Uterus (tissue), 4 donors: ENCODE measurements around the gene TIMM8A. TPM values are rescaled to one million over a fixed set of nuclear protein-coding genes. Genes with fewer than 3 reads are reported as not detected.

ENCODE experiments used
- DNase-seq, 2 donors: peaks; one replicate each; pipeline ENCODE4 v3.0.0-alpha.2; 2019 to 2020
- H3K27ac ChIP-seq, 2 donors: fragments of 200-600 bp; sonication (generic); 1 replicate in 1 of 2; 2 replicates in 1 of 2; pipeline ENCODE4 v1.5.1; 2016 to 2018
- H3K27me3 ChIP-seq, 2 donors: fragments of 200-600 bp; sonication (generic); one replicate each; pipeline ENCODE4 v1.5.1; 2018 to 2019; ENCODE audit warnings: control low read depth in 1 of 2
- H3K36me3 ChIP-seq, 2 donors: fragments of 200-600 bp; sonication (generic); one replicate each; pipeline ENCODE4 v1.5.1; 2019; ENCODE audit warnings: control low read depth in 1 of 2
- H3K4me1 ChIP-seq, 2 donors: fragments of 200-600 bp; sonication (generic); one replicate each; pipeline ENCODE4 v1.5.1; 2018 to 2019; ENCODE audit warnings: control low read depth in 1 of 2
- H3K4me3 ChIP-seq, 2 donors: fragments of 200-600 bp; sonication (generic); 1 replicate in 1 of 2; 2 replicates in 1 of 2; pipeline ENCODE4 v1.5.1; 2018 to 2019; ENCODE audit warnings: mild to moderate bottlenecking in 1 of 2
- H3K9me3 ChIP-seq, 2 donors: fragments of 200-600 bp; sonication (generic); one replicate each; pipeline ENCODE4 v1.5.1; 2019; ENCODE audit warnings: control low read depth in 1 of 2
- POLR2A ChIP-seq, 2 donors: fragments of 450-650 bp; IDR thresholded peaks; one replicate each; pipeline ENCODE4 v1.6.1; 2016; ENCODE audit warnings: antibody characterized with exemption in 2 of 2, mild to moderate bottlenecking in 1 of 2, moderate library complexity in 1 of 2
- intact Hi-C: fragments of 100-400 bp; cut with DNase I; formaldehyde crosslinking; loops from one replicate; pipeline ENCODE4 v1.15.1; 2023; ENCODE audit warnings: low total_unique reads
- total RNA-seq, 4 donors: library from RNA; depleted of rRNA in 3 of 4; stranded (reverse); fragments of >200 nt in 3 of 4; gene quantifications; one replicate each; pipeline versions ENCODE4 v1.1.0 to v1.2.4, GENCODE V29; 2014 to 2023
- TF ChIP-seq, protein P1 (sequence below), 4 experiments: fragments of 200-600 bp in 2 of 4; fragments of 450-650 bp in 2 of 4; sonication (generic) in 2 of 4; IDR thresholded peaks; one replicate each; pipeline ENCODE4 v1.5.1; 2016 to 2019; ENCODE audit warnings: antibody characterized with exemption in 4 of 4, mild to moderate bottlenecking in 2 of 4, moderate library complexity in 1 of 4
- donor health status: DM: yes; HTN: yes; CAD: no.

The TIMM8A gene
- total RNA-seq, 4 donors from 2014 or later, result 7.0 to 11.0 TPM; not detected in 2

DNA sequence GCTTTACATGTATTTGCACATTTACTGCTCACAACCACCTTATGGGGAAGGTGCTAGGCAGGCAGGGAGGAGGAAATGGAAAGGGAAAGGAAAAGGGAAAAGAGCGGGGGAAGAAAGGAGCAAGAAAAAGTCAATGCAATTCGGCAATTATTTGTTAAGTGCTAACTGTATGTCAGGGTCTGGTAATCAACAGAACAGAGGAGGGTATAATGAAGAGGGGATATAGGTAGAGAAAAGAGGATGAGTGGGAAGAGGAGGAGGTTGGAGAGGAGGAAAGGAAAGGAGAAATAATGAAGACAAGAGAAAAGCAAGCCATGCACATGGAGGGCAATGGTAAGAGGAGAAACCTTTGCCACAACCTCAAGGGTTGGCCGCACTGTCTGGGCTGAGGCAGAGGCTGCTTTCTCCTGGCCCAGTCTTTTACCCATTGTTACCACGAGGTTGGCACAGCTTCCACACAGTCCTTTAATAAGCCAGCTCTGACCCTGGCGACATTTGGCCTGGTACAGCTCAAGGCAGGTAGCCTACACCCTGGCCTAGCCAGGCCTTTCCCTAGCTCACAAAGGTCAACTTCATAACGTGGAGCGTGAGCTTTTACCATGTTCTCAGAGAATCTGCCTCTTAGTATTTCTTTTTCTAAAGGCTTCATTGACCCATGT, 36.6 kb upstream of the TIMM8A start:
- H3K27me3 ChIP-seq, result no peaks in the 10 kb centered on the region
- no peak for DNase-seq
- TF ChIP-seq POLR2A (IDR thresholded peaks at IDR 0.05), result no peak
- TF ChIP-seq, protein P1, sequence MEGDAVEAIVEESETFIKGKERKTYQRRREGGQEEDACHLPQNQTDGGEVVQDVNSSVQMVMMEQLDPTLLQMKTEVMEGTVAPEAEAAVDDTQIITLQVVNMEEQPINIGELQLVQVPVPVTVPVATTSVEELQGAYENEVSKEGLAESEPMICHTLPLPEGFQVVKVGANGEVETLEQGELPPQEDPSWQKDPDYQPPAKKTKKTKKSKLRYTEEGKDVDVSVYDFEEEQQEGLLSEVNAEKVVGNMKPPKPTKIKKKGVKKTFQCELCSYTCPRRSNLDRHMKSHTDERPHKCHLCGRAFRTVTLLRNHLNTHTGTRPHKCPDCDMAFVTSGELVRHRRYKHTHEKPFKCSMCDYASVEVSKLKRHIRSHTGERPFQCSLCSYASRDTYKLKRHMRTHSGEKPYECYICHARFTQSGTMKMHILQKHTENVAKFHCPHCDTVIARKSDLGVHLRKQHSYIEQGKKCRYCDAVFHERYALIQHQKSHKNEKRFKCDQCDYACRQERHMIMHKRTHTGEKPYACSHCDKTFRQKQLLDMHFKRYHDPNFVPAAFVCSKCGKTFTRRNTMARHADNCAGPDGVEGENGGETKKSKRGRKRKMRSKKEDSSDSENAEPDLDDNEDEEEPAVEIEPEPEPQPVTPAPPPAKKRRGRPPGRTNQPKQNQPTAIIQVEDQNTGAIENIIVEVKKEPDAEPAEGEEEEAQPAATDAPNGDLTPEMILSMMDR (IDR thresholded peaks at IDR 0.05), result no peak
- intact Hi-C loops, result no loop called here
- no peaks in the 10 kb centered on the region for H3K4me1 ChIP-seq
- H3K27ac ChIP-seq, result no peak overlapping the region
- H3K36me3 ChIP-seq, result no peaks in the 10 kb centered on the region
- H3K4me3 ChIP-seq, result no peak overlapping the region
- no peaks in the 10 kb centered on the region for H3K9me3 ChIP-seq

- H3K36me3 ChIP-seq, result no peaks in the 10 kb centered on the region
- no peak overlapping the region for H3K27ac ChIP-seq
- no peak for DNase-seq
- H3K9me3 ChIP-seq, result no peaks in the 10 kb centered on the region
- no peak overlapping the region for H3K4me3 ChIP-seq
- no peaks in the 10 kb centered on the region for H3K4me1 ChIP-seq
- H3K27me3 ChIP-seq, result no peaks in the 10 kb centered on the region
- TF ChIP-seq POLR2A (IDR thresholded peaks at IDR 0.05), result no peak
- TF ChIP-seq, protein P1 (IDR thresholded peaks at IDR 0.05), result no peak
- intact Hi-C loops, result no loop called here
Measured at GRCh38 chrX:101383679-101384205, 35.2 kb upstream of the TIMM8A start.

DNA sequence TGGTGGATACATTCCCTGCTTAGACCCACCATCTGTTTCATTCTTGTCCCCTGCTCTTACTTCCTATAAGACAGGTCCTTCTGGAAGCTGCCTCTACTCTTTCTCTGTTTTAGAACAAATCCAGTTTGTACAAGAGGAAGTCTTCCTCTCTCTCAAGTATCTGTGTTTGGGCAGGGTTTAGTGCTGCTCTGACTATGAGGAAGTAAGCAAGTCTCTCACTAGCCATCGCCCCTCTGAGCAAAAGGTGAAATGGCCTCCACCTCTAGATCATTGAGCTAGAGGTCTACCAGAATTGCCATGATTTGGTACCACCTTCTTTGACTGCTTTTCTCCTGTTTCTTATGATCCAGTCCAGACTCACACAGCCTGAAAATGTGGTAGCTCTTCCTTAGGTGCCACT, 29.0 kb upstream of the TIMM8A start:
- DNase-seq, result no peak
- Histone ChIP-seq H3K4me1 (no peaks in the 10 kb centered on the region), H3K4me3 (no peak overlapping the region), H3K9me3 (no peaks in the 10 kb centered on the region), H3K36me3 (no peaks in the 10 kb centered on the region), H3K27me3 (no peaks in the 10 kb centered on the region), H3K27ac (no peak overlapping the region)
- TF ChIP-seq POLR2A (IDR thresholded peaks at IDR 0.05), result no peak
- TF ChIP-seq, protein P1 (IDR thresholded peaks at IDR 0.05), result no peak
- intact Hi-C loops, result no loop called here

- Histone ChIP-seq H3K4me1 (no peaks in the 10 kb centered on the region), H3K9me3 (no peaks in the 10 kb centered on the region), H3K27ac (no peak overlapping the region), H3K27me3 (no peaks in the 10 kb centered on the region), H3K4me3 (no peak overlapping the region), H3K36me3 (no peaks in the 10 kb centered on the region)
- DNase-seq, result no peak
- intact Hi-C loops, result no loop called here
- no peak for TF ChIP-seq POLR2A (IDR thresholded peaks at IDR 0.05)
- TF ChIP-seq, protein P1 (IDR thresholded peaks at IDR 0.05), result no peak
Measured at GRCh38 chrX:101370888-101371504, 22.5 kb upstream of the TIMM8A start.

- Histone ChIP-seq H3K9me3 (no peaks in the 10 kb centered on the region), H3K27ac (no peak overlapping the region), H3K36me3 (no peaks in the 10 kb centered on the region), H3K27me3 (no peaks in the 10 kb centered on the region), H3K4me1 (no peaks in the 10 kb centered on the region), H3K4me3 (no peak overlapping the region)
- intact Hi-C loops, result no loop called here
- no peak for DNase-seq
- TF ChIP-seq, protein P1 (IDR thresholded peaks at IDR 0.05), result no peak
- TF ChIP-seq POLR2A (IDR thresholded peaks at IDR 0.05), result no peak
Measured at GRCh38 chrX:101369687-101370086, 21.1 kb upstream of the TIMM8A start.
